ENCODE results near the gene KMT2A. TPM values are rescaled to one million over a fixed set of nuclear protein-coding genes. Genes with fewer than 3 reads are reported as not detected.

The KMT2A gene
- total and polyA plus RNA-seq, 10 of the 15 experiments (the other 5 are each of a cell fraction or from before 2014, with no cell fraction given), result 6.1 to 56.9 (median 25.4) TPM

- POLR2A ChIA-PET, result no interaction called here
- CTCF ChIA-PET, result no interaction called here
- FAIRE-seq, result no peak
These were observed 109.2 kb downstream of the KMT2A start for GRCh38 chr11:118545533-118545932.

More at GRCh38 chr11:118545533-118545932, 109.2 kb downstream of the KMT2A start:
- Histone ChIP-seq H3K79me2 (ENCODE audit: control insufficient read depth, insufficient read depth, low read length) (no peaks in the 10 kb centered on the region), H3K27me3 (replicated peaks in 1 of 2; ENCODE audit: control insufficient read depth in 2 of 2, insufficient read depth in 2 of 2, low read length in 1 of 2) (no peaks in the 10 kb centered on the region), H4K20me1 (ENCODE audit: control insufficient read depth, insufficient read depth) (no peaks in the 10 kb centered on the region), H3K9me3 (replicated peaks; ENCODE audit: control insufficient read depth, insufficient read depth, low read length) (no peaks in the 10 kb centered on the region), H3K4me1 (ENCODE audit: control insufficient read depth, insufficient read depth, low read length) (no peaks in the 10 kb centered on the region), H3K4me2 (ENCODE audit: control insufficient read depth, insufficient read depth) (no peak overlapping the region), H3K27ac (ENCODE audit: control insufficient read depth, insufficient read depth) (no peak overlapping the region), H2AFZ (ENCODE audit: control insufficient read depth, low read depth, low read length) (no peak overlapping the region), H3K4me3 (no peak overlapping the region), H3K36me3 (ENCODE audit: control insufficient read depth in 2 of 2, insufficient read depth in 2 of 2, low read length in 1 of 2) (no peaks in the 10 kb centered on the region; a peak in 1 of 4 replicates), H3K9ac (ENCODE audit: control insufficient read depth, insufficient read depth, low read length) (no peak overlapping the region)
- TF ChIP-seq CHD1 (IDR thresholded peaks at IDR 0.05; ENCODE audit: low read depth, low read length) (no peak), CBFB (IDR thresholded peaks at IDR 0.05; ENCODE audit: low read depth) (no peak), SREBF1 (IDR thresholded peaks at IDR 0.05; ENCODE audit: low read length) (no peak), BCL11A (IDR thresholded peaks at IDR 0.05; ENCODE audit: low read depth, low read length) (no peak), NFYB (IDR thresholded peaks at IDR 0.05; ENCODE audit: insufficient read depth, low read depth, low read length) (no peak), NR2C2 (IDR thresholded peaks at IDR 0.05; ENCODE audit: borderline replicate concordance, control insufficient read depth, insufficient read length, low read depth) (no peak), ZNF622 (IDR thresholded peaks at IDR 0.05) (no peak), NR2F1 (conservative IDR thresholded peaks at IDR 0.05) (no peak)
- TF ChIP-seq, protein P1, sequence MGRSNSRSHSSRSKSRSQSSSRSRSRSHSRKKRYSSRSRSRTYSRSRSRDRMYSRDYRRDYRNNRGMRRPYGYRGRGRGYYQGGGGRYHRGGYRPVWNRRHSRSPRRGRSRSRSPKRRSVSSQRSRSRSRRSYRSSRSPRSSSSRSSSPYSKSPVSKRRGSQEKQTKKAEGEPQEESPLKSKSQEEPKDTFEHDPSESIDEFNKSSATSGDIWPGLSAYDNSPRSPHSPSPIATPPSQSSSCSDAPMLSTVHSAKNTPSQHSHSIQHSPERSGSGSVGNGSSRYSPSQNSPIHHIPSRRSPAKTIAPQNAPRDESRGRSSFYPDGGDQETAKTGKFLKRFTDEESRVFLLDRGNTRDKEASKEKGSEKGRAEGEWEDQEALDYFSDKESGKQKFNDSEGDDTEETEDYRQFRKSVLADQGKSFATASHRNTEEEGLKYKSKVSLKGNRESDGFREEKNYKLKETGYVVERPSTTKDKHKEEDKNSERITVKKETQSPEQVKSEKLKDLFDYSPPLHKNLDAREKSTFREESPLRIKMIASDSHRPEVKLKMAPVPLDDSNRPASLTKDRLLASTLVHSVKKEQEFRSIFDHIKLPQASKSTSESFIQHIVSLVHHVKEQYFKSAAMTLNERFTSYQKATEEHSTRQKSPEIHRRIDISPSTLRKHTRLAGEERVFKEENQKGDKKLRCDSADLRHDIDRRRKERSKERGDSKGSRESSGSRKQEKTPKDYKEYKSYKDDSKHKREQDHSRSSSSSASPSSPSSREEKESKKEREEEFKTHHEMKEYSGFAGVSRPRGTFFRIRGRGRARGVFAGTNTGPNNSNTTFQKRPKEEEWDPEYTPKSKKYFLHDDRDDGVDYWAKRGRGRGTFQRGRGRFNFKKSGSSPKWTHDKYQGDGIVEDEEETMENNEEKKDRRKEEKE (IDR thresholded peaks at IDR 0.05), result no peak
- TF ChIP-seq, protein P2, sequence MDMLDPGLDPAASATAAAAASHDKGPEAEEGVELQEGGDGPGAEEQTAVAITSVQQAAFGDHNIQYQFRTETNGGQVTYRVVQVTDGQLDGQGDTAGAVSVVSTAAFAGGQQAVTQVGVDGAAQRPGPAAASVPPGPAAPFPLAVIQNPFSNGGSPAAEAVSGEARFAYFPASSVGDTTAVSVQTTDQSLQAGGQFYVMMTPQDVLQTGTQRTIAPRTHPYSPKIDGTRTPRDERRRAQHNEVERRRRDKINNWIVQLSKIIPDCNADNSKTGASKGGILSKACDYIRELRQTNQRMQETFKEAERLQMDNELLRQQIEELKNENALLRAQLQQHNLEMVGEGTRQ (IDR thresholded peaks at IDR 0.05; ENCODE audit: borderline replicate concordance, low read depth, low read length), result no peak
- SMC1A ChIA-PET (ENCODE audit: uncharacterized antibody, unreplicated experiment), result no interaction called here
- ATAC-seq (no peak), DNase-seq (ENCODE audit: low read depth, low spot score) (no peak)
- RAD21 ChIA-PET (ENCODE audit: unreplicated experiment), result no interaction called here
- in situ Hi-C loops (cut with MboI) (no loop called here), intact Hi-C loops (cut with micrococcal nuclease; ENCODE audit: unreplicated experiment) (no loop called here)
- BruUV-seq (replicated peaks), result no TSS peak
- WGBS (ENCODE audit: insufficient coverage, insufficient replicate concordance, low lambda C conversion rate, missing lambda C conversion rate), result 61% methylated on average over 5 of the region's 5 CpGs
